Activated CD4-positive, alpha-beta T cell treated with anti-CD3 and anti-CD28 coated beads, Interleukin-10, Interleukin-2, amounts not matched to agents 100 ng/mL and 50 ng/mL, durations not matched to agents 16 hours and 8 hours (primary cell): ENCODE results near the gene FBLN5.
"Not testable (repeated sequence)": the region's sequence is repeated elsewhere in the genome, so short reads cannot be mapped to it uniquely, and the experiment has no call there.

ENCODE experiments used
- DNase-seq: peaks from one replicate; pipeline ENCODE4 v3.0.0-alpha.2; 2020

Gene FBLN5

GRCh38 chr14:91882369-91882768 is 65.1 kb downstream of the FBLN5 start:
- no peak for DNase-seq

- DNase-seq = no peak
Measured at GRCh38 chr14:91879196-91879595, 68.3 kb downstream of the FBLN5 start.

- no peak for DNase-seq
Measured at GRCh38 chr14:91878274-91878673, 69.2 kb downstream of the FBLN5 start.

GRCh38 chr14:91877376-91877915 is 70.0 kb downstream of the FBLN5 start:
- no peak for DNase-seq

GRCh38 chr14:91876492-91876891 is 71.0 kb downstream of the FBLN5 start:
- DNase-seq = no peak

GRCh38 chr14:91875525-91876286 is 71.8 kb downstream of the FBLN5 start:
- DNase-seq = no peak

GRCh38 chr14:91873471-91874415 is 73.8 kb downstream of the FBLN5 start:
- peak; percentile 93 for DNase-seq

- peak; percentile 41 for DNase-seq
Measured at GRCh38 chr14:91872517-91873470, 74.7 kb downstream of the FBLN5 start.

GRCh38 chr14:91872011-91872501 is 75.4 kb downstream of the FBLN5 start:
- DNase-seq = peak; percentile 81

GRCh38 chr14:91871401-91871800 is 76.1 kb downstream of the FBLN5 start:
- DNase-seq = not testable (repeated sequence)

- DNase-seq = no peak
Measured at GRCh38 chr14:91870890-91871289, 76.6 kb downstream of the FBLN5 start.

GRCh38 chr14:91870001-91870400 is 77.5 kb downstream of the FBLN5 start:
- peak; percentile 83 for DNase-seq

- no peak for DNase-seq
Measured at GRCh38 chr14:91869556-91869955, 77.9 kb downstream of the FBLN5 start.

- DNase-seq = peak; percentile 88
Measured at GRCh38 chr14:91867316-91867988, 80.0 kb downstream of the FBLN5 start, which contains the start of gene TC2N. Gene TC2N (minus strand): TSS chr14:91867536. CDS start chr14:91813769, 53,767 bp downstream.

- DNase-seq = peak; percentile 48
Measured at GRCh38 chr14:91866511-91867295, 80.8 kb downstream of the FBLN5 start.

- DNase-seq = peak; percentile 82
Measured at GRCh38 chr14:91866061-91866460, 81.4 kb downstream of the FBLN5 start.

- DNase-seq = no peak
Measured at GRCh38 chr14:91862417-91862816, 85.1 kb downstream of the FBLN5 start.

GRCh38 chr14:91861091-91861490 is 86.4 kb downstream of the FBLN5 start:
- no peak for DNase-seq

- DNase-seq = no peak
Measured at GRCh38 chr14:91860238-91860637, 87.3 kb downstream of the FBLN5 start.

- peak; percentile 74 for DNase-seq
Measured at GRCh38 chr14:91858536-91859275, 88.8 kb downstream of the FBLN5 start.
